Measurements from ENCODE around the gene NLK. TPM values are rescaled to one million over a fixed set of nuclear protein-coding genes. Genes with fewer than 3 reads are reported as not detected.

Gene NLK
- total and polyA plus RNA-seq, 7 donors: 9.3 to 17.1 (median 15.0) TPM

DNA sequence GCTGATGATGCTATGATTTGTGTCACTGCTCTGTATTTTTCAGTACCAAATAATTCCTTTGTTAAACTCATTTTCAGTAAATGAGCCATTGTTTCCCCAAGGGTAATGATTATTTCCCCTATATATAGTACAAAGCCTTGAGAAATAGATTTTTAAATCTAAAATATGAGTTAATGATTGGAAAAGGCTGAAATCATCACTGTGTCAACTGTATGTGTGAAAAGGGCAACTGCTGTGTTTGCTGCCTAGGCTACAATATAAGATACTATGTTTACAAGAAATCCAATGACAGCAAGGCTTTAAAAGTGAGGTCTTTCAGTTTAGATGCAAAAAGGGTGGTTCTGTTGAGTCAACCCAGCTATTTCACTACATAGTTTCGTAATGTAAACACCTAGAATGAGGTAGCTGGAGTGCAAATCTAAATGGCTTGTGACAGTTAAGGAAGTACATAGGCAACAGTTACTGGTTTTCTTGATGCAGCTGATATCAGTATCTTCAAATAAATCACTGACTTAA lies 15.3 kb downstream of the NLK start:
- no peaks in the 10 kb centered on the region for H3K9me3 ChIP-seq
- no peak overlapping the region for H3K27ac ChIP-seq
- H3K4me3 ChIP-seq: no peak overlapping the region
- no peak for DNase-seq
- H3K36me3 ChIP-seq: no peaks in the 10 kb centered on the region
- H3K27me3 ChIP-seq: no peaks in the 10 kb centered on the region
- TF ChIP-seq POLR2A (IDR thresholded peaks at IDR 0.05): no peak
- TF ChIP-seq, protein P1, sequence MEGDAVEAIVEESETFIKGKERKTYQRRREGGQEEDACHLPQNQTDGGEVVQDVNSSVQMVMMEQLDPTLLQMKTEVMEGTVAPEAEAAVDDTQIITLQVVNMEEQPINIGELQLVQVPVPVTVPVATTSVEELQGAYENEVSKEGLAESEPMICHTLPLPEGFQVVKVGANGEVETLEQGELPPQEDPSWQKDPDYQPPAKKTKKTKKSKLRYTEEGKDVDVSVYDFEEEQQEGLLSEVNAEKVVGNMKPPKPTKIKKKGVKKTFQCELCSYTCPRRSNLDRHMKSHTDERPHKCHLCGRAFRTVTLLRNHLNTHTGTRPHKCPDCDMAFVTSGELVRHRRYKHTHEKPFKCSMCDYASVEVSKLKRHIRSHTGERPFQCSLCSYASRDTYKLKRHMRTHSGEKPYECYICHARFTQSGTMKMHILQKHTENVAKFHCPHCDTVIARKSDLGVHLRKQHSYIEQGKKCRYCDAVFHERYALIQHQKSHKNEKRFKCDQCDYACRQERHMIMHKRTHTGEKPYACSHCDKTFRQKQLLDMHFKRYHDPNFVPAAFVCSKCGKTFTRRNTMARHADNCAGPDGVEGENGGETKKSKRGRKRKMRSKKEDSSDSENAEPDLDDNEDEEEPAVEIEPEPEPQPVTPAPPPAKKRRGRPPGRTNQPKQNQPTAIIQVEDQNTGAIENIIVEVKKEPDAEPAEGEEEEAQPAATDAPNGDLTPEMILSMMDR (IDR thresholded peaks at IDR 0.05): no peak
- TF ChIP-seq EP300 (IDR thresholded peaks at IDR 0.05): no peak
- TF ChIP-seq POLR2AphosphoS5 (IDR thresholded peaks at IDR 0.05): no peak
- 17 to 34% methylated on average over 1 of the region's 1 CpG for WGBS, 2 donors
- H3K4me1 ChIP-seq: peaks cover 0 to 57% (median 26%) of the 10 kb centered on the region in 4 donors
- intact Hi-C loops (cut with DNase I): no loop called here

DNA sequence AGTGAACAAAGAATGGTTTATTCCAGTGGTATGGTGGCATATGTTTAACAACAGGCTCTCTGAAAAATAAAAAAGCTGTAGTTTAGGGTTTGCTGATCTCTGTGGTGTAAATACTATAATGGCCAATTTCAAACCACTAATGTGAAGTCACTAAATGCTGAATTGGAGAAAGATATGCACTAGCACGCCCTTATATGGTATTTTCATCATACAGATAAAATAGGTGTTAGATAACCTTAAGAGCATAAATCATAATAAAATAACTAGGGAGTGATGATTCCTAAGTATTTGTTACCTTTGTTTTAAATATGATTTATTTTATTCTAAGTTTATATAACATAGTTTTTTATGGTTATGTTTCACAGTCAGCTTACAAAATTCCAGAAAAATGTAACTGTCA lies 17.2 kb downstream of the NLK start:
- Histone ChIP-seq H3K27ac (no peak overlapping the region), H3K9me3 (no peaks in the 10 kb centered on the region), H3K4me1 (peaks cover 0 to 38% (median 17%) of the 10 kb centered on the region in 4 donors), H3K36me3 (no peaks in the 10 kb centered on the region), H3K27me3 (no peaks in the 10 kb centered on the region), H3K4me3 (no peak overlapping the region)
- DNase-seq: no peak
- WGBS, 2 donors: 78 to 94% methylated on average over 1 of the region's 1 CpG
- TF ChIP-seq EP300 (IDR thresholded peaks at IDR 0.05): no peak
- TF ChIP-seq, protein P1 (IDR thresholded peaks at IDR 0.05): no peak
- TF ChIP-seq POLR2AphosphoS5 (IDR thresholded peaks at IDR 0.05): no peak
- no peak for TF ChIP-seq POLR2A (IDR thresholded peaks at IDR 0.05)
- intact Hi-C loops (cut with DNase I): no loop called here

DNA sequence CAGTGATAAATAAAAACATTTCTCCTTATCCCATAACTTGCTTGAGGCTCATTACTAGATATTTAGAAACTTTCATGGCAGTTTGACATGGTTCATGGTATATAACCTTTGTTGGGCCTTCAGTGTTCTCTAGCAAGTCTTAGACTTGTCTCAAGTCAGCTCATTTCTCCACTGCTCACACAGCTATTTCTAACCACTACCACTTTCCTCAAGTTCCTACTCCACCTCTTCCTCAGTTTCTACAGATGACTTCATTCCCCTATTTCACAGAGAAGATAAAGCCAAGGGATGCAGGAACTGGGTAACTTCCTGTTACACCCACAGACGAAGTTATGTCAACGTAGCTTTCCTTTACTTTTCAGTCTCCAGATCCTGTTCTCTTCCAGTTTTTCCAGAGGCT lies 23.2 kb downstream of the NLK start:
- no peak for DNase-seq
- TF ChIP-seq POLR2A (IDR thresholded peaks at IDR 0.05) (no peak), POLR2AphosphoS5 (IDR thresholded peaks at IDR 0.05) (no peak), EP300 (IDR thresholded peaks at IDR 0.05) (no peak)
- TF ChIP-seq, protein P1 (IDR thresholded peaks at IDR 0.05): no peak
- Histone ChIP-seq H3K9me3 (no peaks in the 10 kb centered on the region), H3K4me1 (no peaks in the 10 kb centered on the region), H3K27ac (no peak overlapping the region), H3K4me3 (no peak overlapping the region), H3K36me3 (peaks cover 0 to 2% (median 0%) of the 10 kb centered on the region in 4 donors), H3K27me3 (no peaks in the 10 kb centered on the region)
- WGBS, 2 donors: 37 to 47% methylated on average over 2 of the region's 2 CpGs
- intact Hi-C loops (cut with DNase I): no loop called here

DNA sequence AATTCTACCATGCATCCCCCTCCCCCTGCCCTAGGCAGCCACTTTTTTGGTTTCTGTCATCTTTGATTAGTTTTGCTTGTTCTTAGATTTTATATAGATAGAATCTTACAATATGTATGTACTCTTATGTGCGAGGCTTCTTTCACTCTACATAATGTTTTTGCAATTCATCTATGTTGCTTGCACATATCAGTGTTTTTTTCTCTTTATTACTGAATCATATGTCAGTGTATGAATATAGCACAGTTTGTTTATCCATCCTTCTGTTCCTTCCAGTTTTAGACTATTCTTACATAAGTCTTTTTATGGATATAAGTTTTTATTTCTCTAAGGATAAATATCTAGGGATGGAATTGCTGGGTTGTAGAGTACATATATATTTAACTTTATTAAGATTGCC lies 26.6 kb downstream of the NLK start:
- H3K9me3 ChIP-seq: peaks cover 0 to 5% (median 2%) of the 10 kb centered on the region in 4 donors
- WGBS, 2 donors: 95 to 97% methylated on average over 1 of the region's 1 CpG
- peaks cover 0 to 6% (median 0%) of the 10 kb centered on the region in 4 donors for H3K36me3 ChIP-seq
- intact Hi-C loops (cut with DNase I): no loop called here
- no peaks in the 10 kb centered on the region for H3K4me1 ChIP-seq
- no peak for DNase-seq
- no peaks in the 10 kb centered on the region for H3K27me3 ChIP-seq
- no peak overlapping the region for H3K4me3 ChIP-seq
- TF ChIP-seq EP300 (IDR thresholded peaks at IDR 0.05): no peak
- no peak for TF ChIP-seq POLR2A (IDR thresholded peaks at IDR 0.05)
- no peak for TF ChIP-seq POLR2AphosphoS5 (IDR thresholded peaks at IDR 0.05)
- TF ChIP-seq, protein P1 (IDR thresholded peaks at IDR 0.05): no peak
- H3K27ac ChIP-seq: no peak overlapping the region

DNA sequence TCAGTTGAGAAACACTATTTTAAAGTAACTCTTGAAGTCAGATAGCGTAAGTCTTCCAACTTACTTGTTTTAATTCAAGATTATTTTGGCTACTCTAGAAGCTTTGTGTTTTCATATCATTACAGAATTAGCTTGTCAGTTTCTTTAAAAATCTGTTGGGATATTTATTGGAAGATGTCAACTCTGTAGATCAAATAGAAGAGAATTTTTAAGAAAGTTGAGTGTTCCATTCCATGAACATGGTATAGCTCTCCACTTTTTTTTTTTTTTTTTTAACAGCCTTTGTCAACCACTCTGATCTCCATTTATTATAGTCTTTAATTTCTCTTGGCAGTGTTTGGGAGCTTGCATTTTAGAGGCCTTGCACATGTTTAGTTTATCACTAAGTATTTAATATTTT lies 28.7 kb downstream of the NLK start:
- 95 to 99% methylated on average over 1 of the region's 1 CpG for WGBS, 2 donors
- no peak overlapping the region for H3K27ac ChIP-seq
- intact Hi-C loops (cut with DNase I): no loop called here

More for the DNA sequence above, 28.7 kb downstream of the NLK start:
- H3K27me3 ChIP-seq: no peaks in the 10 kb centered on the region
- H3K9me3 ChIP-seq: peaks cover 0 to 5% (median 2%) of the 10 kb centered on the region in 4 donors
- no peak overlapping the region for H3K4me3 ChIP-seq
- H3K4me1 ChIP-seq: peaks cover 0 to 13% (median 0%) of the 10 kb centered on the region in 4 donors
- TF ChIP-seq POLR2AphosphoS5 (IDR thresholded peaks at IDR 0.05) (no peak), EP300 (IDR thresholded peaks at IDR 0.05) (no peak), POLR2A (IDR thresholded peaks at IDR 0.05) (no peak)
- TF ChIP-seq, protein P1 (IDR thresholded peaks at IDR 0.05): no peak
- DNase-seq: no peak
- H3K36me3 ChIP-seq: peaks cover 0 to 6% (median 0%) of the 10 kb centered on the region in 4 donors

All from sigmoid colon (tissue), 7 donors.